HL-60/S4 treated with phorbol 12-myristate 13-acetate at 8.2 ng/mL for 4 days and 3 days (cell line): Measurements from ENCODE around the gene C1R.
"Not testable (repeated sequence)": the region's sequence is repeated elsewhere in the genome, so short reads cannot be mapped to it uniquely, and the experiment has no call there.

ENCODE experiments used
- in situ Hi-C: fragments of 300-500 bp; cut with MboI; formaldehyde crosslinking; loops from 2 replicates; pipeline ENCODE4 v1.15.0; 2022; ENCODE audit warnings: low sequenced_read_pairs

The C1R gene

GRCh38 chr12:7039403-7039802, 52.8 kb downstream of the C1R start:
- in situ Hi-C loops, result no loop called here

GRCh38 chr12:7038591-7038990, 53.7 kb downstream of the C1R start:
- in situ Hi-C loops, result no loop called here

- in situ Hi-C loops, result not testable (repeated sequence)
Observed at GRCh38 chr12:7037411-7037810, 54.8 kb downstream of the C1R start.

GRCh38 chr12:7035463-7035862, 56.8 kb downstream of the C1R start:
- in situ Hi-C loops, result no loop called here

DNA sequence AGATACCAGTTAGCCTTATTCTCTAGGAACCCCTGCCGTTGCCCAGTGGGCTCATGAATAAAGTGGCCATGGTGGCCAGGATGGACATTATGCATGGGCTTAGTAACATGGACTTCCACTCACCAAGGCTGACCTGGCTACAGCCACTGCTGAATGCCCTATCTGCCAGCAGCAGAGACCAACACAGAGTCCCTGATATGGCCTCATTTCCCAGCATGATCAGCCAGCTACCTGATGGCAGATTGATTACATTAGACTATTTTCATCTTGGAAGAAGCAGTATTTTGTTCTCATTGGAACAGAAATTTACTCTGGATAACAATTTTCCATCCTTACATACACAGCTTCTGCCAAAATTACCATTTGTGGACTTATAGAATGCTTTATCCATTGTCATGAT, 57.8 kb downstream of the C1R start:
- in situ Hi-C loops, result no loop called here

DNA sequence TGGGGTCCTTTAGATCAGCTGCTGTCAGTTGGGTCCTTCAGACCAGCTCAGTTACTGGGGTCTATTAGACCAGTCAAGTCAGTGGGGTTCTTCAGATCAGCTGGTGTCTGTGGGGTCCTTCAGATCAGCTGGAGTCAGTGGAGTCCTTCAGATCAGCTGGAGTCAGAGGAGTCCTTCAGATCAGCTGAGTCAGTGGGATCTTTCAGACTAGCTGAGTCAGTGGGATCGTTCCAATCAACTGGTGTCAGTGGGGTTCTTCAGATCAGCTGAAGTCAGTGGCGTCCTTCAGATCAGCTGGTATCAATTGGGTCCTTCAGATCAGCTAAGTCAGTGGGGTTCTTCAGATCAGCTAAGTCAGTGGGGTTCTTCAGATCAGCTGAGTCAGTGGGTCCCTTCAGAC, 59.3 kb downstream of the C1R start:
- in situ Hi-C loops, result no loop called here

GRCh38 chr12:7031306-7031705, 60.9 kb downstream of the C1R start:
- in situ Hi-C loops, result no loop called here
